Activated CD4-positive, alpha-beta T cell treated with anti-CD3 and anti-CD28 coated beads, Interleukin-2, amount 10 ng/mL, durations not matched to agents 7 days and 5 days (primary cell): Measurements from ENCODE around the gene TMEM91. TPM values are rescaled to one million over a fixed set of nuclear protein-coding genes. Genes with fewer than 3 reads are reported as not detected.
A peak's percentile ranks its signal among the peaks of the same experiment; 100 is the strongest.
"Not testable (repeated sequence)": the region's sequence is repeated elsewhere in the genome, so short reads cannot be mapped to it uniquely, and the experiment has no call there.

ENCODE experiments used
- CTCF ChIA-PET: fragments of 350-600 bp; sonication (Branson Sonifier 250); formaldehyde crosslinking; loops from one replicate; lab custom pipeline; 2021; ENCODE audit warnings: antibody characterized with exemption; lab: Charles Lee
- POLR2A ChIA-PET: fragments of 350-600 bp; sonication (Branson Sonifier 250); formaldehyde crosslinking; loops from one replicate; lab custom pipeline; 2021; ENCODE audit warnings: antibody characterized with exemption; lab: Charles Lee
- DNase-seq: peaks from one replicate; pipeline ENCODE4 v3.0.0-alpha.2; 2020
- H3K27ac Mint-ChIP-seq: one replicate; pipeline ENCODE4 v1.8.0; 2021; ENCODE audit warnings: mild to moderate bottlenecking, moderate library complexity, mixed read lengths
- H3K27me3 Mint-ChIP-seq: one replicate; pipeline ENCODE4 v1.8.0; 2021; ENCODE audit warnings: mixed read lengths
- H3K36me3 Mint-ChIP-seq: one replicate; pipeline ENCODE4 v1.8.0; 2021; ENCODE audit warnings: low read depth, mixed read lengths
- H3K4me1 Mint-ChIP-seq: one replicate; pipeline ENCODE4 v1.8.0; 2021; ENCODE audit warnings: mixed read lengths
- H3K4me3 Mint-ChIP-seq: one replicate; pipeline ENCODE4 v1.8.0; 2021; ENCODE audit warnings: mild to moderate bottlenecking, moderate library complexity, mixed read lengths
- H3K9me3 Mint-ChIP-seq: one replicate; pipeline ENCODE4 v1.8.0; 2021; ENCODE audit warnings: mixed read lengths
- total RNA-seq, 2 experiments: library from RNA; stranded (reverse); gene quantifications; one replicate each; pipeline ENCODE4 v1.2.3, GENCODE V29; 2021

The TMEM91 gene
- total RNA-seq, 2 experiments from 2014 or later = 5.4 to 5.6 TPM

- Mint-ChIP-seq H3K4me3 (no peak overlapping the region), H3K27ac (no peak overlapping the region), H3K27me3 (no peaks in the 10 kb centered on the region), H3K36me3 (peaks cover 65% of the 10 kb centered on the region), H3K4me1 (peaks cover 58% of the 10 kb centered on the region), H3K9me3 (no peaks in the 10 kb centered on the region)
- DNase-seq = no peak
- CTCF ChIA-PET = interaction anchor here (3.7 kb wide), 1 partner anchor 12 kb away, joined by 15 read pairs; no protein-coding TSS in a partner anchor
- POLR2A ChIA-PET = interaction anchor here (0.6 kb wide), 1 partner anchor 11 kb away, joined by 5 read pairs; no protein-coding TSS in a partner anchor
These were observed 36.4 kb upstream of the TMEM91 start for GRCh38 chr19:41339936-41340335.

- CTCF ChIA-PET = interaction anchor here (0.6 to 3.7 kb wide), 4 partner anchors 10 to 1474 kb away, joined by 3 to 15 read pairs (median 3); no protein-coding TSS in a partner anchor
- Mint-ChIP-seq H3K4me3 (peak overlapping the region; percentile 27), H3K27ac (peak overlapping the region; percentile 46), H3K27me3 (no peaks in the 10 kb centered on the region), H3K4me1 (peaks cover 55% of the 10 kb centered on the region), H3K9me3 (no peaks in the 10 kb centered on the region), H3K36me3 (peaks cover 63% of the 10 kb centered on the region)
- DNase-seq = no peak
- POLR2A ChIA-PET = no interaction called here
These were observed 34.5 kb upstream of the TMEM91 start for GRCh38 chr19:41341669-41342490.

GRCh38 chr19:41344162-41344561, 32.2 kb upstream of the TMEM91 start:
- DNase-seq = no peak
- Mint-ChIP-seq H3K36me3 (peaks cover 69% of the 10 kb centered on the region), H3K27ac (peak overlapping the region; percentile 10), H3K4me3 (no peak overlapping the region), H3K27me3 (no peaks in the 10 kb centered on the region), H3K4me1 (peaks cover 60% of the 10 kb centered on the region), H3K9me3 (peaks cover 3% of the 10 kb centered on the region)
- ChIA-PET POLR2A (interaction anchor here (0.5 kb wide), 1 partner anchor 8 kb away, joined by 3 read pairs; no protein-coding TSS in a partner anchor), CTCF (interaction anchor here (1.1 kb wide), 1 partner anchor 17 kb away, joined by 3 read pairs; no protein-coding TSS in a partner anchor)

GRCh38 chr19:41346916-41347315, 29.4 kb upstream of the TMEM91 start:
- DNase-seq, CTCF ChIA-PET, H3K9me3 Mint-ChIP-seq, H3K27ac Mint-ChIP-seq, H3K27me3 Mint-ChIP-seq, H3K4me3 Mint-ChIP-seq: not testable (repeated sequence)
- peaks cover 61% of the 10 kb centered on the region for H3K4me1 Mint-ChIP-seq
- peaks cover 70% of the 10 kb centered on the region for H3K36me3 Mint-ChIP-seq
- POLR2A ChIA-PET = interaction anchor here (0.6 kb wide), 1 partner anchor 148 kb away, joined by 5 read pairs; no protein-coding TSS in a partner anchor

- no peak for DNase-seq
- CTCF ChIA-PET = interaction anchor here (0.5 to 3.2 kb wide), 13 partner anchors 9 to 745 kb away, joined by 3 to 31 read pairs (median 4); partner anchors contain the start of gene B9D2
- Mint-ChIP-seq H3K27me3 (no peaks in the 10 kb centered on the region), H3K4me3 (peak overlapping the region; percentile 99), H3K9me3 (peaks cover 3% of the 10 kb centered on the region), H3K27ac (peak overlapping the region; percentile 90), H3K4me1 (peaks cover 51% of the 10 kb centered on the region), H3K36me3 (peaks cover 50% of the 10 kb centered on the region)
- POLR2A ChIA-PET = interaction anchor here (1.1 kb wide), 1 partner anchor 28 kb away, joined by 3 read pairs; no protein-coding TSS in a partner anchor
These were observed 25.5 kb upstream of the TMEM91 start for GRCh38 chr19:41350735-41351338.

GRCh38 chr19:41351339-41352245, 24.7 kb upstream of the TMEM91 start:
- DNase-seq = peak; percentile 87
- POLR2A ChIA-PET = interaction anchor here (0.7 to 1.1 kb wide), 2 partner anchors 29 to 91 kb away, joined by 3 read pairs; no protein-coding TSS in a partner anchor
- H3K27ac Mint-ChIP-seq = peak overlapping the region; percentile 90
- H3K4me1 Mint-ChIP-seq = peaks cover 54% of the 10 kb centered on the region
- peak overlapping the region; percentile 99 for H3K4me3 Mint-ChIP-seq
- H3K36me3 Mint-ChIP-seq = peaks cover 48% of the 10 kb centered on the region
- CTCF ChIA-PET = interaction anchor here (0.5 to 3.2 kb wide), 20 partner anchors 9 to 746 kb away, joined by 3 to 31 read pairs (median 4); partner anchors contain the start of gene B9D2
- peaks cover 3% of the 10 kb centered on the region for H3K9me3 Mint-ChIP-seq
- H3K27me3 Mint-ChIP-seq = no peaks in the 10 kb centered on the region

GRCh38 chr19:41352279-41352608, 24.1 kb upstream of the TMEM91 start:
- Mint-ChIP-seq H3K27ac (peak overlapping the region; percentile 90), H3K9me3 (peaks cover 3% of the 10 kb centered on the region), H3K36me3 (peaks cover 50% of the 10 kb centered on the region), H3K4me1 (peaks cover 59% of the 10 kb centered on the region), H3K4me3 (peak overlapping the region; percentile 99), H3K27me3 (no peaks in the 10 kb centered on the region)
- ChIA-PET POLR2A (interaction anchor here (0.5 to 0.7 kb wide), 2 partner anchors 46 to 92 kb away, joined by 3 read pairs; no protein-coding TSS in a partner anchor), CTCF (interaction anchor here (0.6 to 3.2 kb wide), 15 partner anchors 11 to 202 kb away, joined by 3 to 31 read pairs (median 4); partner anchors contain the start of genes B9D2 and HNRNPUL1)
- no peak for DNase-seq

- peak overlapping the region; percentile 95 for H3K27ac Mint-ChIP-seq
- peaks cover 46% of the 10 kb centered on the region for H3K36me3 Mint-ChIP-seq
- peaks cover 62% of the 10 kb centered on the region for H3K4me1 Mint-ChIP-seq
- CTCF ChIA-PET = interaction anchor here (0.6 to 3.2 kb wide), 14 partner anchors 12 to 718 kb away, joined by 3 to 31 read pairs (median 4); partner anchors contain the start of genes B9D2 and HNRNPUL1
- peaks cover 3% of the 10 kb centered on the region for H3K9me3 Mint-ChIP-seq
- peak; percentile 77 for DNase-seq
- POLR2A ChIA-PET = interaction anchor here (0.5 to 0.6 kb wide), 2 partner anchors 11 to 46 kb away, joined by 3 read pairs; partner anchors contain the start of gene B9D2
- no peaks in the 10 kb centered on the region for H3K27me3 Mint-ChIP-seq
- peak overlapping the region; percentile 99 for H3K4me3 Mint-ChIP-seq
These were observed 23.5 kb upstream of the TMEM91 start for GRCh38 chr19:41352609-41353465.

GRCh38 chr19:41353466-41354342, 22.6 kb upstream of the TMEM91 start, which contains the start of gene TGFB1:
TSS of gene TGFB1 (minus strand) at chr19:41353922. CDS start at chr19:41353044, 878 bp downstream.
- Mint-ChIP-seq H3K4me1 (peaks cover 64% of the 10 kb centered on the region), H3K9me3 (peaks cover 2% of the 10 kb centered on the region), H3K27me3 (no peaks in the 10 kb centered on the region), H3K36me3 (peaks cover 41% of the 10 kb centered on the region), H3K27ac (peak within 1 kb of the TSS; percentile 95), H3K4me3 (peak within 1 kb of the TSS; percentile 99)
- POLR2A ChIA-PET = interaction anchor here (0.6 kb wide), 1 partner anchor 10 kb away, joined by 3 read pairs; the partner anchor contains the start of gene B9D2
- CTCF ChIA-PET = interaction anchor here (0.6 to 3.2 kb wide), 8 partner anchors 11 to 719 kb away, joined by 3 to 31 read pairs (median 4); partner anchors contain the start of genes B9D2 and HNRNPUL1
- peak; percentile 92 for DNase-seq

- Mint-ChIP-seq H3K4me3 (peak overlapping the region; percentile 99), H3K27me3 (no peaks in the 10 kb centered on the region), H3K9me3 (no peaks in the 10 kb centered on the region), H3K4me1 (peaks cover 62% of the 10 kb centered on the region), H3K27ac (peak overlapping the region; percentile 97), H3K36me3 (peaks cover 33% of the 10 kb centered on the region)
- ChIA-PET POLR2A (no interaction called here), CTCF (interaction anchor here (3.1 kb wide), 1 partner anchor 10 kb away, joined by 30 read pairs; the partner anchor contains the start of gene B9D2)
- no peak for DNase-seq
These were observed 21.9 kb upstream of the TMEM91 start for GRCh38 chr19:41354343-41354953.
